ENCODE results near the gene ELP2. TPM values are rescaled to one million over a fixed set of nuclear protein-coding genes. Genes with fewer than 3 reads are reported as not detected.

ELP2 gene
- total RNA-seq, 1 donor = 198 TPM

DNA sequence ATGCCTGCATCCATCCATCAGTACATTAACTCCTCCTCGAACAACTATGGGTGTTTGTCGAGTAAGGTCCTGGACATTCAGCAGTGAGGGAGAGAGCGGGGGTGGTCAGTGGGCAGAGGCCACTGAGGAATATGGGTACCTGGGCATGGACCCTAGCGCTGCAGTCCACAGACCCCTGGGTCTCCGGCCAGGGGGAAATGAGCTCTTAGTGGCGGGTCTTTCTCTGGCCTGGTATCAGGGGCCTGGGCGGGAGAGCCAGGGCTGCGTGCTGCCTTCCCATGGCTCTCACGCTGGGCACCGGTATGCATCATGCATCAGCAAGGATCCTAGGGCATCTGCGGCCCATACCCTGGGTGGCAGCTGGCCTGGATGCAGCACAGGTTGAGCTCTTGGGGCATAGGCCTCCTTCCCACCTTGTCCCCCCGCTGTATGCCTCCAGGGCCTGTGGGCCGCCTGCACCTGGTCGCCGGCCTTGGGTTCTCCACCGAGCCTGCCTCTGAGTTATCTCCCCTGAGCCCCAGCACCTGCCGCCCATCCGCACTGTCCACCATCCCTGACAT, 56.3 kb downstream of the ELP2 start:
- no peaks in the 10 kb centered on the region for H3K9me3 ChIP-seq (ENCODE audit: low read depth, low read length)
- H3K27me3 ChIP-seq (ENCODE audit: insufficient read depth, low read length) = peaks cover 27% of the 10 kb centered on the region

DNA sequence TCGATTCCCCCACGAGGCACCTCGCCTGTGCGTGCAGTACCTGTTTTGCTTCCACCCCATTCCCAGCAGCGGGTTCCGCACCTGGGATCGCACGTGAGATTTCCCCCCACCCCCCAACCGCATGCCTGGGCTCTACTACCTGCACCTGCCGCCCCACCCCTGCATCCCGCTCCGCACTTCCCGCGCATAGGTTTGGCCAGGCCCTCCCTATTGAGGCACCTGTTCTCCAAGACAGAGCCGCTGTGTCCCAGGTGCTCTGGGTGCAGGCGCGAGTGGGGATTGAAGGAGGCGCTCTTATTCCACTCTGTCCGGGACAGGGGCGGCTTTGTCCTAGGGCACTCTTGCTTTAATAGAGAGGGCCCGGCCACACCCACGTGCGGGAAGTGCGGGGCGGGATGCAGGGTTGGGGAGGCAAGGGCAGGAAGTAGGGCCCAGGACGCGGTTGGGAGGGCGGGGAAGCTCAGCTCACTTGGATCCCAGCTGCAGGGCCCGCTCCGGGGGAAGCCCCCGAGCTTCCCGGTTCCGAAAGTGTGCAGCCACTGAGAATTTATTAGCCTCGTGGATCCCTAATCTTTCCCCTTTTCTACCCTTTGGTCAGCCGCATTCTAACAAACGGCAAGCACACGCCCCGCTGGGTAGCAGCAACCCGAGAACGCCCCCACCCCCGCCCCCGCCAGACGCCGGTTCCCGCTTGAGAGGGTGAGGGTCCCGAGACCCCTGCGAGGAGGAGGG, 56.9 kb downstream of the ELP2 start:
- Histone ChIP-seq H3K9me3 (ENCODE audit: low read depth, low read length) (no peaks in the 10 kb centered on the region), H3K27me3 (ENCODE audit: insufficient read depth, low read length) (peaks cover 27% of the 10 kb centered on the region), H3K4me1 (ENCODE audit: insufficient read depth, low read length) (peaks cover 15% of the 10 kb centered on the region), H3K4me3 (ENCODE audit: low read length) (peak overlapping the region; percentile 52)

More for the DNA sequence above, 56.3 kb downstream of the ELP2 start:
- peaks cover 15% of the 10 kb centered on the region for H3K4me1 ChIP-seq (ENCODE audit: insufficient read depth, low read length)
- H3K4me3 ChIP-seq (ENCODE audit: low read length) = no peak overlapping the region

DNA sequence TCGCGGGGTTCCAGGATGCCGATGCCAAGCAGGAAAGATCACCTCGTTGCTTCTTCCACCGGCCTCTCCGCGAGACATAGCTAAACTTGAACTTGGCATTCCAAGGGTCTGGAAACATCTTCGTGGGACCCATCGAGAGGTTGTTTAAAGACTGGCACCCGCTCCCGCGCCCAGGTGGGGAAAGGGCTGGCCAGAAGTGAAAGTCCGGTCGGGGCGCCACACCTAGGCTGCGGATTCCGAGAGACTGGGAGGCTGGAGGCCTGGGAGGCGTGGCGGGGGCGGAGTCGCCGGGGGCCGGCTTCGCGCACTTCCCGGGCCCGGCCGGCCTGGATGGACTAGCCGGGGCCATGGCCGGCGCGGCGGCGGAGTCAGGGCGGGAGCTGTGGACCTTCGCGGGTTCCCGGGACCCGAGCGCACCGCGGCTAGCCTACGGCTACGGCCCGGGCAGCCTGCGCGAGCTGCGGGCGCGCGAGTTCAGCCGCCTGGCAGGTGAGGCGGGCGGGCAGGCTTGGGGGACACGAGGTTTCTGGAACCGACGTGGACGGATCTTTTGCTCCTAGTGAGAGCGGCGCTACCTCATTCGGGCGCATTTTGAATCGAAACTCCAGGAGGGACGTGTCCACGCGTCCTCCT, 57.6 kb downstream of the ELP2 start, which contains the start of gene MOCOS:
MOCOS (plus strand) TSS at position 305 of the 633 bp plus-strand sequence; CDS start at position 348, 43 bp downstream.
- Histone ChIP-seq H3K4me3 (ENCODE audit: low read length) (peak within 1 kb of the TSS; percentile 52), H3K27me3 (ENCODE audit: insufficient read depth, low read length) (peaks cover 27% of the 10 kb centered on the region), H3K9me3 (ENCODE audit: low read depth, low read length) (no peaks in the 10 kb centered on the region), H3K4me1 (ENCODE audit: insufficient read depth, low read length) (peaks cover 15% of the 10 kb centered on the region)

DNA sequence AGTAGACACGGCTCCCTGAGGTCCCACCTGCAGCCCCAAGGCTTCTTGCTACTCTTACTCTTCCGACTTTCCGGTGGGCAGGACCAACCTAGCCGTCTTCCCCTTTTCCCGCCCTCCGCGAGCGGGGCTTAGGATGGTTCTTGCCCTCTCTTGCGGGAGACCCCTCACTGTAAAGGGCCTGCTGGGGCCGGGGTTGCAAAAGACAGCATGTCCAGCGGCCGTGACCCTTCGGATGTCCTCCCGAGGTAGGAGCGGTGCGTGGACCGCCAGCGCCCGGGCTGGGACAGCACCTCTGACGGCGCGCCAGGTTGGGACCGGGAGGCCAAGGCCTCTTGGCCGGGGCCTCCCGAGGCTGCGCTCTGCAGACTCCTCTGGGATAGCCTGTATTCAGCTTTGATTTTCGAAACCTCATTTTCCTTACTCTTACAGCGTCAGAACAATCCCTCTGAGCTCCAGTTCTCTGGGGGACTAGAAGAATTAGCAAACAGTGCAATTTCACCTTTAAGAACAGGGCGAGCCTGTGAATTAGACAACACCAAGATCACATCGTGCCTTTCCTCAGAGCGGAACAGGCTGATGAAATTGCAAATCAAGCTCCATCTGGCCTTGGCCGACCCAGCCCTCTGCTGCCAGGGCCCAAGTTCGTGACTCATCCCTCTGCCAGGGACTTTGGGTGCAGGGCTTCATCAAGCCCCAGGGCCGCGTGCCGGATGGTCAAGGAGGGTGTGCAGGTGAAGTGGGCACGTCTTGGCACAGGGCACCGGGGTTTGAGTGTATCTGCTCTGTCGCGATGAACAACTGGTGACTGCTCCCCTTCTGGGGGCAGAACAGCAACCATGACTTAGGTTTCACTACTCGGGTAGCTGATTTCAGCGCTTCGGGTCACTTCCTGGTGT, 58.4 kb downstream of the ELP2 start:
- Histone ChIP-seq H3K9me3 (ENCODE audit: low read depth, low read length) (no peaks in the 10 kb centered on the region), H3K4me1 (ENCODE audit: insufficient read depth, low read length) (peaks cover 15% of the 10 kb centered on the region), H3K4me3 (ENCODE audit: low read length) (peak overlapping the region; percentile 52), H3K27me3 (ENCODE audit: insufficient read depth, low read length) (peaks cover 27% of the 10 kb centered on the region)

DNA sequence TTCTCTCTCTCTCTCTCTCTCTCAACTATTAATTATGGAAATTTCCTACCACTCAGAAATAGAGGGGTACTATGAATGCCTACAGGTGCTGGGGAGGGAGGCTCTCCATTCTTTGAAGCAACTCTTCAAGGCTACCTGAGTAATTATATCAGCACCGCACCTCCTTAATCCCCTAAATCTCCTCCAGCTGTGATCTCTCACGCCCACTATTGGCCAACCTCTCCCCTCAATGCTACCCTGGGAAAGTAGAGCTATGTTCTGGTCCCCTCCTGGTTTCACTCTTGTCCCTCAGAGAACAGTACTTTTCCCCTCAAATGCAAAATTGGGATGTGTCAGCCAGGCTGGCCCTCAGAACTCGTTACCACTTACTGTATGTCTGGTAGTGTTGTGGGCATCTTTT, 59.2 kb downstream of the ELP2 start:
- Histone ChIP-seq H3K27me3 (ENCODE audit: insufficient read depth, low read length) (peaks cover 27% of the 10 kb centered on the region), H3K4me3 (ENCODE audit: low read length) (no peak overlapping the region), H3K4me1 (ENCODE audit: insufficient read depth, low read length) (peaks cover 15% of the 10 kb centered on the region), H3K9me3 (ENCODE audit: low read depth, low read length) (no peaks in the 10 kb centered on the region)

DNA sequence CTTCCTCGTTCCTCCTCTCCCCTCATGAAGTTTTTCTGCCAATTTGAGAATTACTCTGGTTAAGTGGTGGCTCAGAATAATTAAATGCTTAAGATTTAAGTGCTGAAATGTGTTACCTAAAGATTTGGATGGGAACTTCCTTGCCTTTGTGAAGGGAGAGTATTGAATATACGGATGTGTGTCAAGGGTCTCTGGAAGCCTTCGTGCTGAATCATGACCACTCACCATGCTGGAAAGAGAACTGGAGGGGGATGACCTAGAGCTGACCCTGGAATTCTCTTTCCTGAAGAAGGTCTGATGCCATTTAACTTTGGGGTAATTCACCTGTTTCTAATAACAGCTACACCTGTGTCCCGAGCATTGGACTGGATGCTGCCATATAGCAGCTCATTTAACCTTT, 59.8 kb downstream of the ELP2 start:
- peaks cover 15% of the 10 kb centered on the region for H3K4me1 ChIP-seq (ENCODE audit: insufficient read depth, low read length)
- H3K4me3 ChIP-seq (ENCODE audit: low read length) = no peak overlapping the region
- H3K27me3 ChIP-seq (ENCODE audit: insufficient read depth, low read length) = peaks cover 27% of the 10 kb centered on the region
- no peaks in the 10 kb centered on the region for H3K9me3 ChIP-seq (ENCODE audit: low read depth, low read length)

DNA sequence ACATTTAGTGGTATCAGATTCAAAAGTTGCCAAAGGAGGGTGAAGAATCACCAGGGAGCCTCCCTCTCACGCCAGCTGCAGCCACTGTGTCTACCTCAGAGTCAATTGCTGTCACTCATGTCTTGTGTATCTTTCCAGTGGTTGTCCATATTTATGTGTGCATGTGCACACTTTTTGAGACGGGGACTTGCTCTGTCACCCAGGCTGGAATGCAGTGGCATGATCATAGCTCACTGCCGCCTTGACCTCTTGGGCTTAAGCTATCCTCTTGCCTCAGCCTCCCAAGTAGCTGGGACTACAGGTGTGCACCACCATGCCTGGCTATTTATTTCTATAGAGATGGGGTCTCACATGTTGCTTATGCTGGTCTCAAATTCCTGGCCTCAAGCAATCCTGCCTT, 61.6 kb downstream of the ELP2 start:
- Histone ChIP-seq H3K27me3 (ENCODE audit: insufficient read depth, low read length) (peaks cover 24% of the 10 kb centered on the region), H3K4me3 (ENCODE audit: low read length) (no peak overlapping the region), H3K4me1 (ENCODE audit: insufficient read depth, low read length) (peaks cover 15% of the 10 kb centered on the region), H3K9me3 (ENCODE audit: low read depth, low read length) (no peaks in the 10 kb centered on the region)

DNA sequence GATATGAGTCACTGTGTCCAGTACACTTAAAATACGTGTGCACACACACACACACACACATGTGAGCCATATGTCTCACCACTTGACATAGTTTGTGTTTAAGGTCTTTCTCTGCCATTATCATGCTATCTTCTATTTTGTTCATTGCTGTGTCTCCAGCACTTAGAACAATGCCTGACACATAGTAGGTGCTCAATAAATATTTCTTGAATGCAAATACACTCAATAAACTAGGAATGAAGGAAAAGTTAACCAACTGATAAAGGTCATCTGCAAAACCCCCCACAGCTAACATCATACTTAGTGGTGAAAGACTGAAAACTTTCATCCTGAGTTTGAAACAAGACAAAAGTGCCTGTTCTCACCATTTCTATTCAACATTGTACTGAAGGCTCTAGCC, 62.0 kb downstream of the ELP2 start:
- peaks cover 24% of the 10 kb centered on the region for H3K27me3 ChIP-seq (ENCODE audit: insufficient read depth, low read length)
- H3K4me3 ChIP-seq (ENCODE audit: low read length) = no peak overlapping the region
- H3K4me1 ChIP-seq (ENCODE audit: insufficient read depth, low read length) = peaks cover 12% of the 10 kb centered on the region
- H3K9me3 ChIP-seq (ENCODE audit: low read depth, low read length) = no peaks in the 10 kb centered on the region

DNA sequence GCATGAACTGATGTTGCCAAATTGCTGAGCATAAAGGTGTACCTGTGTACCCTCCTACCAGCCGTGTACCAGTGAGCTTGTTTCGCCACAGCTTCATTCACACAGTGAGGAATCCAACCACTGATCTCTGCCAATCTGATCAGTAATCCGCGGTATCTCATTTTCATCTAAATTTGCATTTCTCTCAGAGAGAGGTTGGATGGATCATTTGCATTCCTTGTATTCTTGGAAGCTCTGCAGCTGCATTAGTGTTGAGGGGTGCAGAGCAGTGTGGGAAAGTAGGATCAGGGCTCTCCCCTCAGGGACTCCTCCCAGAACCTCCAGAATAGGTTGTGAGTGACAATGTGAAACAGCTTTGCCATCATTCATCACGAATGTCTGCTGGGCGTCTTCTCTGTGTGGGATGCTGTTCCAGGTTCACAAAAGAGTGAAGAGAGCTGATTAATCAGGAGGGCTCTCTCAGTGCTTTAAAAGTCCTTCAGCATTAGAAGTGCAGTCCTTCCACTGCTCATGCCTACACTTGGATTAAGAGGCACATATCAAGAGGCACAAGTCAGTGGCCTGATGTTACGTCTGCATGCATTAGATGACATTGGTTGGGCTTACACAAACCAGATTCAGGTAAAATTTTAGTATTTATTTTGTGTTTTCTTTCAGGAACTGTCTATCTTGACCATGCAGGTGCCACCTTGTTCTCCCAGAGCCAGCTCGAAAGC, 65.1 kb downstream of the ELP2 start:
- H3K4me1 ChIP-seq (ENCODE audit: insufficient read depth, low read length) = no peaks in the 10 kb centered on the region
- no peak overlapping the region for H3K4me3 ChIP-seq (ENCODE audit: low read length)
- H3K9me3 ChIP-seq (ENCODE audit: low read depth, low read length) = no peaks in the 10 kb centered on the region
- H3K27me3 ChIP-seq (ENCODE audit: insufficient read depth, low read length) = peaks cover 1% of the 10 kb centered on the region

DNA sequence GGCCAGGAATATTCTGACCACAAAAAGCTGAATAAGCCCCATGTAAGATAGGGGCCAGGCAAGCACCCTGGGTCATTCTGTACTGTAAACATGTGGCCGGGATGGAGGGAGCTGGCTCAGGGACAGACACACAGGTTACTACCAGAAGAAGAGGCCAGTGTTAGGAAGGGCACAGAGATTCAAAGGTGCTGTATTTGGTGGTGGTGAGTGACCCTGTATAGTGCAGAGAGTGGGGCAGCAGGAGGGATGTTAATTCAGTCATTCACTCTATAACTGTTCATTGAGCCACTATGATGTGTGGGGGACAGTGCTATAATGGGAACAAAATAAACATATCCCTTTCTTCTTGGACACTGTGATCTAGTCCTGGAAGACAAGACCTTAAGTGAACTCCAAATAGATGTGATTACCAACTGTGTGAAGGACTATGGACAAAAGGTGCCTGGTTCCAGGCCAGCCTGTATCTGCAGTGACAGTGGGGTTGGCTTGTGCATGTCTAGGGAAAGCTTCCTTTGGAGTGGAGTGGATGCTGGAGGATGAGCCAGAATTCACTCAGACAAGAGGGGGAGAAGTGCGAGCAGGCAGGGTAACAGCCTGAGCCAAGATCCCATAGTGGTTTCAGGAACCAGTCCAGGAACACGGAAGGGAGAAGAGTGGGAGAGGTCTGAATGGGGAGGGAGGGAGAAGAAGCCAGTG, 65.9 kb downstream of the ELP2 start:
- Histone ChIP-seq H3K4me3 (ENCODE audit: low read length) (no peak overlapping the region), H3K4me1 (ENCODE audit: insufficient read depth, low read length) (no peaks in the 10 kb centered on the region), H3K27me3 (ENCODE audit: insufficient read depth, low read length) (no peaks in the 10 kb centered on the region)

DNA sequence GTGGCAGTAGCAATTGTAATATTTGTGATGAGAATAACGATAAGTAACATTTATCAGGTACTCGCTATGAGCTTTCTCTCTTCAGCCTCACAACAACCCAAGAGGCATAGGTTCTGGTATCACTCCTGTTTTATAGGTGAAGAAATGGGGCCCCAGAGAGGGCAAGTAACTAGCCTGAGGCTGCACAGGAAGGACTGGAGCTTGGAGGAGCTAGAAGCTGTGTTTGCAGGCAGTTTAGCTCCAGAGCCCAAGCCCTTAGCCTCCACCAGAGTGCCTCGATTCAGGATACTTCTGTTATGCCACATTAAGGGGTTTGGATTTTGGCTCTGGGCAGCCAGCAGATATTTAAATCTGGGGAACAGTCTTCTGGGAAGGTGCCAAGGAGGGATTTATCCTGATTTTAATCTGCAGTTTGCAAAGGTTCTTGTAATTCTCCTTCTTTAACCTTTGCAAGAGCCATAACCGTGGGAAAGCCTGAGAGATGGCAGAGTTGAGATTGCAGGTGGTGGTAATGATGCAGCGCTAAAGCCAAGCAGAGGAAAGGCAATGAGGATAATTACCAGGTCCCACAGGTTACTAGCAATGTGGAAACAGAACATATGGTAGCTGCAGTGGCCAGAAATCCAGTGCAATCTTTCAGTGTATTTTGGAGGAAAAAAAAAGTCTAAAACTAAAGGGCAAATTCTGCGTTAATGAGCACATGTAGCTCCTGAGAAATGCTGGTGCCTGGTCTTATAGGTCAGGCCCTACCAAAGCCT, 66.7 kb downstream of the ELP2 start:
- H3K4me1 ChIP-seq (ENCODE audit: insufficient read depth, low read length) = no peaks in the 10 kb centered on the region
- no peaks in the 10 kb centered on the region for H3K27me3 ChIP-seq (ENCODE audit: insufficient read depth, low read length)
- no peak overlapping the region for H3K4me3 ChIP-seq (ENCODE audit: low read length)
- no peaks in the 10 kb centered on the region for H3K9me3 ChIP-seq (ENCODE audit: low read depth, low read length)

More for the DNA sequence above, 65.9 kb downstream of the ELP2 start:
- no peaks in the 10 kb centered on the region for H3K9me3 ChIP-seq (ENCODE audit: low read depth, low read length)

DNA sequence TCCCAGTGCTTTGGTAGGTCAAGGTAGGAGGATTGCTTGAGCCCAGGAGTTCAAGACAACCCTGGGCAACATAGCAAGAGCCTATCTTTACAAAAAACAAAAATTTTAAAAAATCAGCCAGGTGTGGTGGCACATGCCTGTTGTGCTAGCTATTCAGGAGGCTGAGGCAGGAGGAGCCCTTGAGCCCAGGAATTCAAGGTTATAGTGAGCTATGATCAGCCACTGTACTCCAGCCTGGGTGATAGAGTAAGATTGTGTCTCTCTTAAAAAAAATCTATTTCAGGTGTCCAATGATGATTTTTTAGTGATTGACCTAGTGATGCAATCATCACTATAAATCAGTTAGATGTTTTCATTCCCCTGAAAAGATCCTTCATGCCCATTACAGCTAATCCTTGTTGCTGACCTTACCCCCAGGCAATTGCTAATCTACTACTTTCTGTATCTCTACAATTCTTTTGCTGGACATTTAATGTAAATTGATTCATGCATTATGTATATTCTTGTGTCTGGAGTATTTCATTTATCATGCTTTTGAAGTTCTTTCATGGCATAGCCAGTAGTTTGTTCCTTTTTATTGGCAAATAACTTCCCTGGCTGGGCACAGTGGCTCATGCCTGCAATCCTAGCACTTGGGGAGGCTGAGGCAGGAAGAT, 67.9 kb downstream of the ELP2 start:
- Histone ChIP-seq H3K27me3 (ENCODE audit: insufficient read depth, low read length) (no peaks in the 10 kb centered on the region), H3K4me3 (ENCODE audit: low read length) (no peak overlapping the region), H3K9me3 (ENCODE audit: low read depth, low read length) (no peaks in the 10 kb centered on the region), H3K4me1 (ENCODE audit: insufficient read depth, low read length) (no peaks in the 10 kb centered on the region)

DNA sequence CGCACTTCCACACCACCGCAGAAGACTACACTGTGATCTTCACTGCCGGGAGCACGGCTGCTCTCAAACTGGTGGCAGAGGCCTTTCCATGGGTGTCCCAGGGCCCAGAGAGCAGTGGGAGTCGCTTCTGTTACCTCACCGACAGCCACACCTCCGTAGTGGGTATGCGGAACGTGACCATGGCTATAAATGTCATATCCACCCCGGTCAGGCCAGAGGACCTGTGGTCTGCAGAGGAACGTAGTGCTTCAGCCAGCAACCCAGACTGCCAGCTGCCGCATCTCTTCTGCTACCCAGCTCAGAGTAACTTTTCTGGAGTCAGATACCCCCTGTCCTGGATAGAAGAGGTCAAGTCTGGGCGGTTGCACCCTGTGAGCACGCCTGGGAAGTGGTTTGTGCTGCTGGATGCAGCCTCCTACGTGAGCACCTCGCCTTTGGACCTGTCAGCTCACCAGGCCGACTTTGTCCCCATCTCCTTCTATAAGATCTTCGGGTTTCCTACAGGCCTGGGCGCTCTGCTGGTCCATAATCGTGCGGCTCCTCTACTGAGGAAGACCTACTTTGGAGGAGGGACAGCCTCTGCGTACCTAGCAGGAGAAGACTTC, 70.1 kb downstream of the ELP2 start:
- Histone ChIP-seq H3K27me3 (ENCODE audit: insufficient read depth, low read length) (no peaks in the 10 kb centered on the region), H3K4me3 (ENCODE audit: low read length) (no peak overlapping the region), H3K9me3 (ENCODE audit: low read depth, low read length) (no peaks in the 10 kb centered on the region)

More for the DNA sequence above, 70.1 kb downstream of the ELP2 start:
- H3K4me1 ChIP-seq (ENCODE audit: insufficient read depth, low read length) = no peaks in the 10 kb centered on the region

All from mononuclear cell (primary cell).